ENCODE measurements around the gene ABCC3.
"Not testable (repeated sequence)": the region's sequence is repeated elsewhere in the genome, so short reads cannot be mapped to it uniquely, and the experiment has no call there.

Gene ABCC3

DNA sequence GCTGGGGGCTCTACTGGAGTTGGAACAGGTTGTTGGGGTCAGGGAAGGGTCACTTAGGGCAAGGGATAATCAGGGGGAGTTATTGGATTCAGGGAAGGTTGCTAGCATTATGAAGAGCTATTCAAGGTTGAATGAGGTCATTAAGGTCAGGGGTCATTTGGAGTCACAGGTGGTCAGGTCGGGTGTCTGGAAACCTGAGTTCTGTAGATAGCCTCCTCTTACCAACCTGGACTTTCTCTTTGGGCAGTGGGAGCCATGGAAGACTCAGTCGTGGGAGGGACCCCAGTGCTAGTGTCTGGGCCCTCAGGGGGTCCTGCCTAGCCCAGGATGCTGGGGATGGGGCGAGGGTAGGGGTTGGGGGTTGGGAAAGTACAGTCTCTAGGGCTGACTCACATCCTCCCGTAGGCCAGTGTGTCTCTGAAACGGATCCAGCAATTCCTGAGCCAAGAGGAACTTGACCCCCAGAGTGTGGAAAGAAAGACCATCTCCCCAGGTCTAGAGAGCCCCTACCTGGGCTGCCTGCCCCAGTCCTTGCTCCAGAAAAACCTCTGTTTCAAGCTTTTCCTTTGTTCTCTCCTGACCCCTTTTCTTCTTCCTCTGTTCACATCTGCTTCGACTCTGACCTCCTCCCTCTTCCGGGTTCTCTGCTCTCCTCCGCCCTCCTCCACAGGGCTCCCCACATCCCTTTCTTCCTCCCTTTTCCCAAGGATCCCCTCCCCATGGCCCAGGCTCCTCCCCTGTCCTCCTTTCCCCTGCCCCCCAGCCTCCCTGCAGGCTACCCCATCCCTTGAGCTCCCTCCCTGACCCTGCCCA lies 33.5 kb downstream of the ABCC3 start:
- no peak for DNase-seq

- no peak for DNase-seq
These were observed 34.3 kb downstream of the ABCC3 start for GRCh38 chr17:50668838-50669581.

GRCh38 chr17:50672071-50672470 lies 37.4 kb downstream of the ABCC3 start:
- no peak for DNase-seq

DNA sequence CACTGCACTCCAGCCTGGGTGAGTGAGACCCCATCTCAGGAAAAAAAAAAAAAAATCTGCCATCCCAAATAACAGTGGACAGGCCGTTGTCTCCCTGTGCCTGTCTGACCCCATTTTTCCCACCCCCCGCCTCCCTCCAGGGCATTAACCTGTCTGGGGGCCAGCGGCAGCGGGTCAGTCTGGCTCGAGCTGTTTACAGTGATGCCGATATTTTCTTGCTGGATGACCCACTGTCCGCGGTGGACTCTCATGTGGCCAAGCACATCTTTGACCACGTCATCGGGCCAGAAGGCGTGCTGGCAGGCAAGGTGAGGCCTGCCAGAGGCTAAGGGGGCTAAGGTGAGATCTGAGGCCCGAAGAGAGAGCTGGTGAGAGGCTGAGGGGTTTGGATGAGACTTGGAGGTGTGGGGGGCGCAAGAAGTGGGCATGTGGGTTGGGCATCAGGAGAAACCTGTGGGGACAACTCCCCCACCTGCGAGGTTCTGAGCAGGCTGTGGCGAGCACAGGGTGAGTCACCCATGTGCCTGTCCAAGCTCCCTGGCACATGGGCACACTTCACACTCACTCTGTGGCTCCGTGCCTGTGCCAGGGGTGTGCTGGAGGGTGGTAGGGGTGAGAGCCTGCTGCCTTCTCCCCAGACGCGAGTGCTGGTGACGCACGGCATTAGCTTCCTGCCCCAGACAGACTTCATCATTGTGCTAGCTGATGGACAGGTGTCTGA lies 38.3 kb downstream of the ABCC3 start:
- DNase-seq = no peak

GRCh38 chr17:50675190-50675589 lies 40.5 kb downstream of the ABCC3 start:
- no peak for DNase-seq

- no peak for DNase-seq
These were observed 40.9 kb downstream of the ABCC3 start for GRCh38 chr17:50675627-50676026.

DNA sequence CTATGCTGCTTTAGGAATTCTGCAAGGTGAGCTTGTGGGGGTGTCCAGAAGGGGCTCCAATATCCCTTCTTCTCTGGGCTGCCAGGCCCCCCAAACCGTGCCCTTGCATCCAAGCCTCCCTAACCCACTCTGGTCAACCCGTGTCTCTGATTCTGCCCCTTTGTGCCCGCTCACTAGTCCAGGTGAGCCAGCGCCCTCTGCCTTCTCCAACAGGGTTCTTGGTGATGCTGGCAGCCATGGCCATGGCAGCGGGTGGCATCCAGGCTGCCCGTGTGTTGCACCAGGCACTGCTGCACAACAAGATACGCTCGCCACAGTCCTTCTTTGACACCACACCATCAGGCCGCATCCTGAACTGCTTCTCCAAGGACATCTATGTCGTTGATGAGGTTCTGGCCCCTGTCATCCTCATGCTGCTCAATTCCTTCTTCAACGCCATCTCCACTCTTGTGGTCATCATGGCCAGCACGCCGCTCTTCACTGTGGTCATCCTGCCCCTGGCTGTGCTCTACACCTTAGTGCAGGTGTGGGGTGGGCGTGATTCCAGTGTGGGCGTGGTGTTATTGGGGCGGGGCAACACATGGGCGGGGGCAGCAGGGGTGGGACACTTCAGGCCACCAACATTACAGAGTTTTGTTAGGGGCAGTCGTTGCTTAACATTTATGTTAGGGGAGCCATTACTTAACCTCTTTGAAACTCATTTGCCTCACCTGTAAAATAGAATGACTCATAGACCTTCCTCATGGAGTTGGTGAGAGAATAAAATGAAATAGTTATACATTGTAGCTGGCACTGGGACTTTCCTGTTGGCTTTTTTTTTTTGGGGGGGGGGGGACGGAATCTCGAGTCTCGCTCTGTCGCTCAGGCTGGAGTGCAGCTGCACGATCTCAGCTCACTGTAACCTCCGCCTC lies 41.6 kb downstream of the ABCC3 start:
- DNase-seq = no peak

- DNase-seq = no peak
These were observed 43.2 kb downstream of the ABCC3 start for GRCh38 chr17:50677851-50678375.

- DNase-seq = no peak
These were observed 44.4 kb downstream of the ABCC3 start for GRCh38 chr17:50679008-50679544.

- no peak for DNase-seq
These were observed 45.4 kb downstream of the ABCC3 start for GRCh38 chr17:50680126-50680525.

- not testable (repeated sequence) for DNase-seq
These were observed 46.0 kb downstream of the ABCC3 start for GRCh38 chr17:50680543-50681262.

- DNase-seq = peak; percentile 42 to 61
These were observed 46.9 kb downstream of the ABCC3 start for GRCh38 chr17:50681263-50682200.

DNA sequence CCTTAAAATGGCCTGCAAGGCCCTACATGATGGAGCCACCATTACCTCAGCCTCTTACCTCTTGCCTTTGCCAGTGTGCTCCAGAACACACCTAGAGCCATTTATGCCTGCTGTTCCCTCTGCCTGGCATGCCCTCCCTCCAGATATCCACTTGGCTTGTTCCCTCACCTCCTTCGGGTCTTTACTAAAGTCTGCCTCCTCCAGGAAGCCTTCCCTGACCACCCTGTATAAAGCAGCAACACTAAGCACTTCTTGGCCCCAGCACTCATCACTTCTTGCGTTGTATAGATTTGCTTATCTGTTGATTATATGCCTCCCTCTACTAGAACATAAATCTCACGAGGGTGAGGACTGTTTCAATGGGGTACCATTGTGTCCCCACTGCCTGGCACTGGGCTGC lies 47.8 kb downstream of the ABCC3 start:
- no peak for DNase-seq

DNA sequence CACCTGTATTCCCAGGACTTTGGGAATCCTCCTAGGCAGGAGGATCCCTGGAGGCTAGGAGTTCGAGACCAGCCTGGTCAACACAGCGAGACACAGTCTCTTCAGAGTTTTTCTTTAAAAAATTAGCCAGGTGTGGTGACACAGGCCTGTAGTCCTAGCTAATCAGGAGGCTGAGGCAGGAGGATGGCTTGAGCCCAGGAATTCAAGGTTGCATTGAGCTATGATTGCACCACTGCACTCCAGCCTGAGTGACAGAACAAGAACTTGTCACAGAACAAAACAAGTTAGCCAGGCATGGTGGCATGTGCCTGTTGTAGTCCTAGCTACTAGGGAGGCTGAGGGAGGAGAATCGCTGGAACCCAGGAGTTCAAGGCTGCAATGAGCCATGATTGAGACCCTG lies 48.3 kb downstream of the ABCC3 start:
- no peak for DNase-seq

DNA sequence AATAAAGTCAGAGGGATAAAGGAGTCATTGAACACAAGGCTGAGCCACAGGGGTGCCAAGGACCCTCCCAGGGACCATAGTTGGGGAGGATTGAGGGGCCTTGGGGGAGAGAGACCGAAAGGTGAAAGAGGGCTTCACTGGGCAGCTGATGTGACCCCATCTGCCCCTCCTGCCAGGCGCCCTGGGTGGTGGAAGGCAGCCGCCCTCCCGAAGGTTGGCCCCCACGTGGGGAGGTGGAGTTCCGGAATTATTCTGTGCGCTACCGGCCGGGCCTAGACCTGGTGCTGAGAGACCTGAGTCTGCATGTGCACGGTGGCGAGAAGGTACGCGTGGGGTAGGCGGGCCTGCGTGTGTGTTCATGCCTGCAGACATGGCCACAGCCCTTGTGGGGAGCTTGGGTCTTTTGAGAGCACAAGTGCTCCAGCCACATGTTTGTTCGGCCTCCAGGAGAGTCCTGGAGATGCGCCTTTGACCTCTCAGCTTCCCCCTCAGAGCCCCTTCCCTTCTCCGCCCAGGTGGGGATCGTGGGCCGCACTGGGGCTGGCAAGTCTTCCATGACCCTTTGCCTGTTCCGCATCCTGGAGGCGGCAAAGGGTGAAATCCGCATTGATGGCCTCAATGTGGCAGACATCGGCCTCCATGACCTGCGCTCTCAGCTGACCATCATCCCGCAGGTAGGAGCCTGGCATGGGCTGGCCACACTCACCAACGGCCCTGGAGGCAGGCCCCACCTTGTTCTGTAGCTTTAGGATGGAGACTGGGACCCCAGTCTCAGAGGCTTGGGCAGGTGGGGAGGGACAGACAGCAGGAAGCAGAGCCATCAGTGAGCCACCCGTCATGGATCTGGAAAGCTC lies 49.0 kb downstream of the ABCC3 start:
- no peak for DNase-seq

- no peak for DNase-seq
These were observed 49.6 kb downstream of the ABCC3 start for GRCh38 chr17:50684288-50684611.

DNA sequence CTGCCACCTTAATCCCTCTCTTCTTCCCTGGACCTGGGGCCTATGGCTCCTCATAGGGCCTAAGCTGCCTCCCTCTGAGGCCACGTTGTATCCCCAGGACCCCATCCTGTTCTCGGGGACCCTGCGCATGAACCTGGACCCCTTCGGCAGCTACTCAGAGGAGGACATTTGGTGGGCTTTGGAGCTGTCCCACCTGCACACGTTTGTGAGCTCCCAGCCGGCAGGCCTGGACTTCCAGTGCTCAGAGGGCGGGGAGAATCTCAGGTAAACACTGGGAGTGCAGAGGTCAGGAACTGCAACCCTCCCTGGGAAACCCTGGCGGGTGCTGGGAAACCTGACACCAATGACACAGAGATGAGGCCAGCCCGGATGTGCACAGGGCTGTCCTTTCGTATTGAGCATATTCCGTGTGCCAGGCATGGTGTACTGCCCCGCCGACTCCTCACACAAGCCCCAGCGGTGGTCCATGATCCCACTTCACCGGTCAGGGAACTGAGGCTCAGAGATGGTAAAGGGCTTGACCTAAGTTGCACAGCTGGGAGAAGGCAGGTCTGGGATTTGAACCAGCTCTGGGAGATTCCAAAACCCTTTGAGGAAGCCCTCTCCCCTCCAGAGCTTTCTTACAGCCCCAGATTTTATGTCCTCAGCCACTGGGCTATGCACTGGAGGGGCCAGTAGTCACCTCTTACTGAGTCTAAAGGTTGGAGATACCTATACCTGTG lies 50.1 kb downstream of the ABCC3 start:
- no peak for DNase-seq

DNA sequence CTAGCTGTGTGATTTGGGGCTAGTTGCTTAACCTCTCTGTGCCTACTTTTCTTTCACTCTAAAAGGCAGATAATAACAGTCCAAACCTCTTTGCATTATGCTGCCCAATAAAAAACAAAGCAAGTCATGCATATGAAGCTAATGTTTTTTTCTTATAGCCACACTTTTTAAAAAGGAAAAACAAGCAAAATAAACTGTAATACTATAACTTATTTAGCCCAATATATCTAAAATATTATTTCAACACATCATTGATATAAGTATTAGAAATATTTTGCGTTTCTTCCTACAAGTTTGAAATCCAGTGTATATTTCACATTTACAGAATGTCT lies 50.6 kb downstream of the ABCC3 start:
- no peak for DNase-seq
